ENCODE results near the gene ARFGAP1. TPM values are rescaled to one million over a fixed set of nuclear protein-coding genes. Genes with fewer than 3 reads are reported as not detected.

The ARFGAP1 gene
- total and polyA plus RNA-seq, 2 of the 8 experiments (the other 6 are each of a cell fraction or from before 2014, with no cell fraction given) = 93.7 to 100 TPM

DNA sequence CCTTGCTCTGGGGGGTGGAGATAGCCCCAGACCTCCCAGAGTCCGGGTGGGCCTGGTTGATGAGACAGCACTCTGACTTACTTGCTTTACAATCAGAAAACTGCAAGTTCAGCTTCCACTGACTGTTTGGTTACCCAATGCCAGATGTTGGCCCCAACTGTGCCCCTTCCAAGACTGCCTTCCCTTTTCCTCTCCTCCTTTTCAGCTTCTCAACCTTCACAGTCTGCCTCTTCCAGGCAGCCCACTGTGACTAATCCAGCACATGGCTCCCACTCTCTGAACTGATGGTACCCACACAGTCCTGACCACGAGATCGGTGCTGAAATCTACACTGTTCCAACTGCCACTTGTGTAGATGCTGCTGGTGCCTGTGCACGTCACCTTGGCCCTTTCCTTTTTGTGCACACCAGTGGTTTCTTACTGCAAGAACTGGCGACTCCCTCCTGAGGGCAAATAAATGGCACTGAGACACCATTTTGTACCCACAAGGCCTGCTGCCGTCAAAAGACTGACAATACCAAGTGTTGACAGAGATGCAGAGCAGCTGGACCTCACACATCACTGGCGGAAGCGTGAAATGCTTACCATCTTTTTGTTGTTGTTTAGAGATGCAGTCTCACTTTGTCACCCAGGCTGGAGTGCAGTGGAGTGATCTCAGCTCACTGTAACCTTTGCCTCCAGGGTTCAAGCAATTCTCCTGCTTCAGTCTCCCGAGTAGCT is 1.8 kb upstream of the ARFGAP1 start:
- no peak overlapping the region for H3K23ac ChIP-seq (ENCODE audit: insufficient read length)
- H3K9me3 ChIP-seq (ENCODE audit: insufficient read depth in 2 of 2, low read depth in 1 of 2, low read length in 1 of 2) = no peaks in the 10 kb centered on the region
- H4K91ac ChIP-seq (replicated peaks; ENCODE audit: insufficient read length, low read length) = no peak overlapping the region
- POLR2A ChIA-PET (ENCODE audit: partially characterized antibody) = interaction anchor here (1.3 to 3.6 kb wide), 4 partner anchors 10 to 22 kb away, joined by 4 to 12 read pairs (median 4); partner anchors contain the start of gene NKAIN4
- H3K9ac ChIP-seq (replicated peaks in 1 of 4; ENCODE audit: extremely low read depth in 1 of 4, low read depth in 3 of 4, low read length in 3 of 4) = no peak overlapping the region
- no peak for DNase-seq (ENCODE audit: low read depth in 1 of 2, low spot score in 2 of 2)
- H3K56ac ChIP-seq (replicated peaks; ENCODE audit: insufficient read length, low read depth, low read length) = no peak overlapping the region
- no peak overlapping the region for H3K14ac ChIP-seq (ENCODE audit: insufficient read length)
- no peak overlapping the region for H2BK120ac ChIP-seq (replicated peaks; ENCODE audit: low read depth, low read length)
- H4K8ac ChIP-seq (ENCODE audit: extremely low read depth, insufficient read depth, low read length) = no peak overlapping the region
- H2AFZ ChIP-seq (ENCODE audit: low read length) = no peak overlapping the region
- no peaks in the 10 kb centered on the region for H3K23me2 ChIP-seq (ENCODE audit: low read depth, low read length)
- CTCF ChIA-PET (ENCODE audit: partially characterized antibody) = interaction anchor here (1.0 to 11.0 kb wide), 9 partner anchors 10 to 91 kb away, joined by 3 to 63 read pairs (median 5); no protein-coding TSS in a partner anchor
- H4K5ac ChIP-seq (ENCODE audit: insufficient read length, low read depth, low read length) = no peak overlapping the region
- peaks cover 6 to 15% of the 10 kb centered on the region in 2 experiments for H4K20me1 ChIP-seq (replicated peaks in 1 of 2; ENCODE audit: control insufficient read depth in 1 of 2, insufficient read depth in 2 of 2, low read length in 2 of 2)
- WGBS, 2 experiments (ENCODE audit: extremely low coverage in 1 of 2, insufficient coverage in 1 of 2, insufficient read length in 1 of 2, insufficient replicate concordance in 2 of 2, low coverage in 1 of 2, low lambda C conversion rate in 2 of 2, missing lambda C conversion rate in 1 of 2) = 86% methylated on average over 9 of the region's 9 CpGs; no CpG with 5 or more reads in 1 of the 2 experiments
- no peak overlapping the region for H2BK15ac ChIP-seq (ENCODE audit: low read length)
- no peak overlapping the region for H2BK5ac ChIP-seq (ENCODE audit: low read depth, low read length)
- FAIRE-seq = no peak
- H2BK12ac ChIP-seq (ENCODE audit: low read depth, low read length) = no peak overlapping the region
- H3K79me1 ChIP-seq (ENCODE audit: low read depth, low read length) = peaks cover 7% of the 10 kb centered on the region
- peaks cover 0 to 2% (median 0%) of the 10 kb centered on the region in 4 experiments; a peak in 2 of 7 replicates for H3K27me3 ChIP-seq (replicated peaks in 1 of 4; ENCODE audit: control insufficient read depth in 3 of 4, extremely low read depth in 1 of 4, insufficient read depth in 3 of 4, low read length in 3 of 4)
- no peak overlapping the region for H3K18ac ChIP-seq (ENCODE audit: extremely low read depth, low read length)
- no peak overlapping the region for H2AK5ac ChIP-seq (ENCODE audit: low read depth, low read length)
- no peak overlapping the region for H2BK20ac ChIP-seq (ENCODE audit: low read length)
- peaks cover 13 to 28% of the 10 kb centered on the region in 2 experiments for H3K79me2 ChIP-seq (ENCODE audit: control insufficient read depth in 1 of 2, insufficient read depth in 2 of 2, low read length in 2 of 2)
- H3K4ac ChIP-seq (replicated peaks; ENCODE audit: insufficient read length, low read depth, low read length) = no peak overlapping the region
- H3K4me3 ChIP-seq (ENCODE audit: extremely low read depth in 1 of 4, insufficient read depth in 2 of 4, low read depth in 3 of 4, low read length in 4 of 4) = no peak overlapping the region
- no peak overlapping the region for H3K27ac ChIP-seq (ENCODE audit: low read depth, low read length)
- peaks cover 0 to 7% (median 1%) of the 10 kb centered on the region in 4 experiments; a peak in 5 of 7 replicates for H3K4me1 ChIP-seq (replicated peaks in 1 of 4; ENCODE audit: control insufficient read depth in 3 of 4, insufficient read depth in 4 of 4, low read length in 3 of 4)
- TF ChIP-seq BRCA1 (IDR thresholded peaks at IDR 0.05; ENCODE audit: low read depth, low read length) = no peak
- TF ChIP-seq HDAC6 (IDR thresholded peaks at IDR 0.05; ENCODE audit: low read depth, low read length) = no peak
- no peak for TF ChIP-seq POU5F1 (IDR thresholded peaks at IDR 0.05; ENCODE audit: low read depth, low read length)
- H3K4me2 ChIP-seq (ENCODE audit: insufficient read depth in 1 of 2, low read depth in 2 of 2, low read length in 2 of 2) = no peak overlapping the region
- peaks cover 0 to 3% (median 0%) of the 10 kb centered on the region in 4 experiments; a peak in 2 of 8 replicates for H3K36me3 ChIP-seq (ENCODE audit: control insufficient read depth in 2 of 4, insufficient read depth in 4 of 4, low read length in 3 of 4)
